A673 (cell line): Measurements from ENCODE around the gene LAMA5. TPM values are rescaled to one million over a fixed set of nuclear protein-coding genes. Genes with fewer than 3 reads are reported as not detected.

Source experiments
- BruUV-seq: library from RNA; stranded (reverse); fragments of 400-500 nt; replicated peaks from 2 replicates; lab custom pipeline; 2021; lab: Mats Ljungman, UMichigan
- CTCF ChIA-PET: fragments of 300-600 bp; sonication (Branson Sonifier 250); formaldehyde crosslinking; loops from one replicate; lab custom pipeline; 2022; ENCODE audit warnings: antibody characterized with exemption; lab: Charles Lee
- POLR2A ChIA-PET: fragments of 300-600 bp; sonication (Branson Sonifier 250); formaldehyde crosslinking; loops from one replicate; lab custom pipeline; 2022; ENCODE audit warnings: antibody characterized with exemption; ENCODE audit not compliant: low non-redundant PET; lab: Charles Lee
- DNase-seq: peaks from one replicate; pipeline ENCODE4 v3.0.0-alpha.2; 2015; ENCODE audit warnings: low spot score
- H3K27ac ChIP-seq: fragments of 200-600 bp; sonication (generic); 2 replicates; pipeline ENCODE4 v1.5.1; 2016; ENCODE audit warnings: mixed run types, low read depth, mild to moderate bottlenecking, mixed read lengths, antibody characterized with exemption, low read length; ENCODE audit not compliant: poor library complexity, severe bottlenecking
- H3K27me3 ChIP-seq: fragments of 200-600 bp; sonication (generic); replicated peaks from 2 replicates; pipeline ENCODE4 v1.6.1; 2017; ENCODE audit warnings: mixed run types, low read depth, mild to moderate bottlenecking, mixed read lengths, antibody characterized with exemption, low read length; ENCODE audit not compliant: insufficient read depth, poor library complexity
- H3K36me3 ChIP-seq: fragments of 200-600 bp; sonication (generic); 2 replicates; pipeline ENCODE4 v1.6.1; 2016; ENCODE audit warnings: mixed run types, mild to moderate bottlenecking, mixed read lengths, antibody characterized with exemption, low read length; ENCODE audit not compliant: insufficient read depth, poor library complexity, severe bottlenecking
- H3K4me1 ChIP-seq: fragments of 200-600 bp; sonication (generic); 2 replicates; pipeline ENCODE4 v1.6.1; 2017; ENCODE audit warnings: mixed run types, mild to moderate bottlenecking, mixed read lengths, antibody characterized with exemption, low read length; ENCODE audit not compliant: insufficient read depth, poor library complexity, severe bottlenecking
- H3K4me3 ChIP-seq: fragments of 200-600 bp; sonication (generic); 2 replicates; pipeline ENCODE4 v1.5.1; 2016; ENCODE audit warnings: low read depth, mixed run types, mild to moderate bottlenecking, mixed read lengths, low read length; ENCODE audit not compliant: poor library complexity, severe bottlenecking
- H3K9me3 ChIP-seq: fragments of 200-600 bp; sonication (generic); 2 replicates; pipeline ENCODE4 v1.6.1; 2016; ENCODE audit warnings: mixed run types, low read depth, mild to moderate bottlenecking, mixed read lengths, antibody characterized with exemption, low read length; ENCODE audit not compliant: poor library complexity, severe bottlenecking
- CTCF ChIP-seq: fragments of 300-800, 200-600 bp; sonication (generic); conservative IDR thresholded peaks from 2 replicates; pipeline ENCODE4 v1.5.1; 2017; ENCODE audit warnings: low read depth, mild to moderate bottlenecking, antibody characterized with exemption, low read length, moderate library complexity, mixed read lengths
- EZH2 ChIP-seq: fragments of 200-600 bp; sonication (generic); IDR thresholded peaks from 2 replicates; pipeline ENCODE4 v1.6.1; 2017; ENCODE audit warnings: borderline replicate concordance, low read depth, mild to moderate bottlenecking, mixed read lengths, antibody characterized with exemption, low read length; ENCODE audit not compliant: poor library complexity, severe bottlenecking
- intact Hi-C: fragments of 100-400 bp; cut with micrococcal nuclease; formaldehyde crosslinking; loops from one replicate; pipeline ENCODE4 v1.10.0; 2022; ENCODE audit not compliant: unreplicated experiment
- total RNA-seq: library from RNA; stranded (reverse); gene quantifications from 2 replicates; pipeline ENCODE4 v1.2.3, GENCODE V29; 2021

LAMA5 gene
- total RNA-seq, 1 experiment from 2014 or later = 4.2 TPM

GRCh38 chr20:62350629-62351422 is 16.3 kb downstream of the LAMA5 start:
- intact Hi-C loops = no loop called here
- Histone ChIP-seq H3K9me3 (no peaks in the 10 kb centered on the region), H3K4me3 (no peak overlapping the region), H3K27me3 (no peaks in the 10 kb centered on the region), H3K4me1 (no peaks in the 10 kb centered on the region), H3K36me3 (no peaks in the 10 kb centered on the region), H3K27ac (no peak overlapping the region)
- TF ChIP-seq CTCF (no peak), EZH2 (no peak)
- BruUV-seq = no TSS peak
- ChIA-PET CTCF (no interaction called here), POLR2A (no interaction called here)
- DNase-seq = no peak

- Histone ChIP-seq H3K27ac (no peak overlapping the region), H3K4me1 (no peaks in the 10 kb centered on the region), H3K27me3 (no peaks in the 10 kb centered on the region), H3K4me3 (no peak overlapping the region), H3K36me3 (no peaks in the 10 kb centered on the region), H3K9me3 (no peaks in the 10 kb centered on the region)
- BruUV-seq = no TSS peak
- ChIA-PET CTCF (no interaction called here), POLR2A (no interaction called here)
- no peak for DNase-seq
- TF ChIP-seq EZH2 (no peak), CTCF (no peak)
- intact Hi-C loops = no loop called here
Measured at GRCh38 chr20:62350098-62350628, 16.9 kb downstream of the LAMA5 start.

GRCh38 chr20:62349556-62350097 is 17.5 kb downstream of the LAMA5 start:
- H3K27me3 ChIP-seq = no peaks in the 10 kb centered on the region
- POLR2A ChIA-PET = no interaction called here
- CTCF ChIA-PET = no interaction called here
- no peaks in the 10 kb centered on the region for H3K9me3 ChIP-seq
- no TSS peak for BruUV-seq
- no peak overlapping the region for H3K4me3 ChIP-seq
- no peak overlapping the region for H3K27ac ChIP-seq
- H3K4me1 ChIP-seq = no peaks in the 10 kb centered on the region
- no peaks in the 10 kb centered on the region for H3K36me3 ChIP-seq
- intact Hi-C loops = no loop called here
- TF ChIP-seq CTCF (no peak), EZH2 (no peak)
- DNase-seq = no peak
